Esophagus muscularis mucosa (tissue), 4 donors: ENCODE measurements around the gene TLK2. TPM values are rescaled to one million over a fixed set of nuclear protein-coding genes. Genes with fewer than 3 reads are reported as not detected.

Experiments used
- DNase-seq: peaks from one replicate; pipeline ENCODE4 v3.0.0-alpha.2; 2017; ENCODE audit errors: extremely low spot score
- H3K27ac ChIP-seq, 4 donors: fragments of 200-600 bp; sonication (generic); replicated peaks in 1 of 4; 1 replicate in 3 of 4; 2 replicates in 1 of 4; pipeline ENCODE4 v1.5.1; 2016 to 2019; ENCODE audit warnings: mild to moderate bottlenecking in 1 of 4
- H3K27me3 ChIP-seq, 4 donors: fragments of 200-600 bp; sonication (generic); one replicate each; pipeline versions ENCODE4 v1.5.1 to v1.6.0; 2016 to 2019
- H3K36me3 ChIP-seq, 4 donors: fragments of 200-600 bp; sonication (generic); one replicate each; pipeline ENCODE4 v1.5.1; 2016 to 2019
- H3K4me1 ChIP-seq, 4 donors: fragments of 200-600 bp; sonication (generic); one replicate each; pipeline ENCODE4 v1.5.1; 2016 to 2019
- H3K4me3 ChIP-seq, 4 donors: fragments of 200-600 bp; sonication (generic); 1 replicate in 2 of 4; 2 replicates in 2 of 4; pipeline ENCODE4 v1.5.1; 2016 to 2019; ENCODE audit warnings: mild to moderate bottlenecking in 4 of 4, moderate library complexity in 1 of 4
- H3K9me3 ChIP-seq, 4 donors: fragments of 200-600 bp; sonication (generic); 1 replicate in 3 of 4; 2 replicates in 1 of 4; pipeline ENCODE4 v1.5.1; 2016 to 2019
- EP300 ChIP-seq: sonication (generic); formaldehyde crosslinking; IDR thresholded peaks from one replicate; pipeline ENCODE4 v1.6.1; 2017; ENCODE audit warnings: antibody characterized with exemption
- POLR2A ChIP-seq: fragments of 450-650 bp; IDR thresholded peaks from one replicate; pipeline ENCODE4 v1.6.1; 2017; ENCODE audit warnings: antibody characterized with exemption, moderate library complexity, mild to moderate bottlenecking, low read depth
- POLR2AphosphoS5 ChIP-seq, 2 donors: sonication (generic); formaldehyde crosslinking; IDR thresholded peaks; one replicate each; pipeline ENCODE4 v1.6.1; 2017; ENCODE audit warnings: antibody characterized with exemption in 2 of 2
- WGBS: methylation state at CpG from one replicate; pipeline ENCODE4 v1.1.5; 2018; 5-methylcytosine and 5-hydroxymethylcytosine counted together
- intact Hi-C: fragments of 100-400 bp; cut with DNase I; formaldehyde crosslinking; loops from one replicate; pipeline ENCODE4 v1.15.1; 2023
- total RNA-seq, 4 donors: library from RNA; depleted of rRNA; stranded (reverse); fragments of >200 nt; gene quantifications; one replicate each; pipeline versions ENCODE4 v1.1.0 to v1.2.1, GENCODE V29; 2016
- TF ChIP-seq, protein P1 (sequence below), 3 experiments: fragments of 200-600 bp in 2 of 3; fragments of 450-650 bp in 1 of 3; sonication (generic) in 2 of 3; IDR thresholded peaks; one replicate each; pipeline ENCODE4 v1.5.1; 2017 to 2019; ENCODE audit warnings: antibody characterized with exemption in 3 of 3, mild to moderate bottlenecking in 2 of 3, moderate library complexity in 1 of 3

Gene TLK2
- total RNA-seq, 4 donors from 2014 or later, result 35.3 to 43.2 (median 38.3) TPM

DNA sequence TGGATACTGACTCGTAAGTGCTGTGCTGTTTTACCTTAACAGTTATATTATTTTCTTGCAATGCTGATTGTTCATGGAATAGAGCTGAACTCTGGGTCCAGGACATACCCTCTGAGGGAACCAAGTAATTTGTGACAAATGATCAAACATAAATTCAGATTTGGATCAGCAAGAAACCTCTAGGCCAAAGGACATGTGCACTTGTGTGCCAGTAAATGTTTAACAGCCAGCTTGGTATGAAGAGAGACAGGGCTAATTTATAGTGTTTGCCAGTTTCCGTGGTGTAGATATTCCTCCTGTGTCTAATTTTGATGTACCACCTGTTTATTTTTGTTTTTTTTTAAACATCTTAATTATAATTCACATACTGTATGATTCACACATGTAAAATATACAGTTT, 118.0 kb downstream of the TLK2 start:
- Histone ChIP-seq H3K27ac (no peak overlapping the region), H3K36me3 (peaks cover 29 to 84% (median 73%) of the 10 kb centered on the region in 4 donors), H3K4me1 (no peaks in the 10 kb centered on the region), H3K4me3 (no peak overlapping the region), H3K9me3 (no peaks in the 10 kb centered on the region), H3K27me3 (no peaks in the 10 kb centered on the region)
- TF ChIP-seq EP300 (no peak), POLR2A (no peak), POLR2AphosphoS5 (IDR thresholded peaks at IDR 0.05) (no peak)
- TF ChIP-seq, protein P1, sequence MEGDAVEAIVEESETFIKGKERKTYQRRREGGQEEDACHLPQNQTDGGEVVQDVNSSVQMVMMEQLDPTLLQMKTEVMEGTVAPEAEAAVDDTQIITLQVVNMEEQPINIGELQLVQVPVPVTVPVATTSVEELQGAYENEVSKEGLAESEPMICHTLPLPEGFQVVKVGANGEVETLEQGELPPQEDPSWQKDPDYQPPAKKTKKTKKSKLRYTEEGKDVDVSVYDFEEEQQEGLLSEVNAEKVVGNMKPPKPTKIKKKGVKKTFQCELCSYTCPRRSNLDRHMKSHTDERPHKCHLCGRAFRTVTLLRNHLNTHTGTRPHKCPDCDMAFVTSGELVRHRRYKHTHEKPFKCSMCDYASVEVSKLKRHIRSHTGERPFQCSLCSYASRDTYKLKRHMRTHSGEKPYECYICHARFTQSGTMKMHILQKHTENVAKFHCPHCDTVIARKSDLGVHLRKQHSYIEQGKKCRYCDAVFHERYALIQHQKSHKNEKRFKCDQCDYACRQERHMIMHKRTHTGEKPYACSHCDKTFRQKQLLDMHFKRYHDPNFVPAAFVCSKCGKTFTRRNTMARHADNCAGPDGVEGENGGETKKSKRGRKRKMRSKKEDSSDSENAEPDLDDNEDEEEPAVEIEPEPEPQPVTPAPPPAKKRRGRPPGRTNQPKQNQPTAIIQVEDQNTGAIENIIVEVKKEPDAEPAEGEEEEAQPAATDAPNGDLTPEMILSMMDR (IDR thresholded peaks at IDR 0.05), result no peak
- intact Hi-C loops, result no loop called here
- 95% methylated on average over 2 of the region's 2 CpGs for WGBS
- DNase-seq, result no peak

DNA sequence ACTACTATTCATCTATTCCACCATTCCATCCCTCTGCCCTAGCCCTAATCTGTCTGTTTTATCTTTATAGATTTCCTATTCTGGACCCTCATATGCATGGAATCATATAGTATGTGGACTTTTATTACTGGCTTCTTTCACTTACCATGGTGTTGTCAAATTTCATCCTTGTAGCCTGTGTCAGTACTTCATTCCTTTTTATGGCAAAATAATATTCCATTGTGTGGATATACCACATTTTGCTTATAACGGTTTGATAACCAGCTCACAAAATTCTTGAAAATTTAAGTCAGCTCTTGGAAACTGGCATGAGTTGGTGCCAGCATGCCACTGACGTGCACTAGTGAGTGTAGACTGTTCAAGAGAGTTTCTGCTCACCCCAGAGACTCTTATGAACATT, 118.5 kb downstream of the TLK2 start:
- Histone ChIP-seq H3K27ac (no peak overlapping the region), H3K9me3 (no peaks in the 10 kb centered on the region), H3K36me3 (peaks cover 34 to 84% (median 75%) of the 10 kb centered on the region in 4 donors), H3K27me3 (no peaks in the 10 kb centered on the region), H3K4me1 (no peaks in the 10 kb centered on the region), H3K4me3 (no peak overlapping the region)
- TF ChIP-seq POLR2A (no peak), EP300 (no peak), POLR2AphosphoS5 (IDR thresholded peaks at IDR 0.05) (no peak)
- TF ChIP-seq, protein P1 (IDR thresholded peaks at IDR 0.05), result no peak
- WGBS, result 98% methylated on average over 2 of the region's 2 CpGs
- intact Hi-C loops, result no loop called here
- no peak for DNase-seq

DNA sequence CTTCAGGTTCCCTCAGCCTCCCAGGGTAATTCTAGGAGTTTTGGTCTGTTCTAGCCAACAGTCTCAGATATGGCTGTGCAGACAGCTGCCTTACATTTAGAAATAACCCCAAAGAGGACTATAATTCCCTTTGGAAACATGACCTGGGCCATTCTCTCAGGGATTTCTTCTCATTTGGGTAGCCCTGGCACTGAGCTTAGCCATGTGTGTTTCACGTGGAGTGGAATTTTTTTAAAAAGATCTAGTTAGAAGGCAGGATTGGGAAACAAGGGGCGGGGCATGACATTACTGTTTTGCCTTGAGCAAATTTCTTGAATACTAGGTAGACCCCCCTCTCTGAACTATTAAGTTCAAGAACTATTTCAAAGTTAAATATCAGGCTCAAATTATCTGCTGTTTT, 119.3 kb downstream of the TLK2 start:
- no peak for TF ChIP-seq EP300
- no peak for TF ChIP-seq POLR2AphosphoS5 (IDR thresholded peaks at IDR 0.05)
- TF ChIP-seq POLR2A, result no peak
- TF ChIP-seq, protein P1 (IDR thresholded peaks at IDR 0.05), result no peak
- WGBS, result 86% methylated on average over 2 of the region's 2 CpGs
- no peak for DNase-seq
- H3K4me3 ChIP-seq, result no peak overlapping the region
- H3K27me3 ChIP-seq, result no peaks in the 10 kb centered on the region
- no peak overlapping the region for H3K27ac ChIP-seq
- H3K4me1 ChIP-seq, result no peaks in the 10 kb centered on the region
- no peaks in the 10 kb centered on the region for H3K9me3 ChIP-seq
- peaks cover 37 to 84% (median 76%) of the 10 kb centered on the region in 4 donors for H3K36me3 ChIP-seq
- intact Hi-C loops, result no loop called here

DNA sequence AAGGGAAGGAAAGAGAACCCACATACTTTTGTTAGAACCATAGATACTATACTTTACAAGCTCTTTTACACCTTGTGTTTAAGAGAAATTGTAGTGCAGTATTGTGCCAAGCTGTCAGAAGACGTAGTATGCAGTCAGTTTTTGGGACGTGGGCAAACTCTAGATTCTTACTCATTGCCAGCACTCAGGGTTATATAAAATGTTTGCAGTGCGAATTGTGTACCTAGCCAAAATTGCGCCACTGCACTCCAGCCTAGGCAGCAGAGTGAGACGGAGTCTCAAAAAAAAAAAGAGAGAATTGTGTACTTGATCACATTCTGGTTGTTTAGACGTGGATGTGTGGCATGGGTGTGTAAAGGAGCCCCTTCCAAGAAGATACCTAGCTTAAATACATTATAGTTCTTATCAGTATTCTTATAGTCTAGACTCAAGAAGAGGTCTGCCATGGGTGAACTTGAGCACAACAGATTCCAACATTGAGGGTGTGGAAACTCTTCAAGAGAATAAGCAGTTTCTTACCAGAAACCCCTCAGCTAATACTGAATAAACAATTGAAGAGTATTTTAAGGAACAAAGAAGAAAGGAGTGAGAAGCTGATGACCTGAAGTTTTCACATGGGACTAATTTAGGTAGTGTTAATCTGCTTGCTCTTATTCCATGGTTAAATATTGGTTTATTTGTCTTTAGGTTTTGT, 121.5 kb downstream of the TLK2 start:
- Histone ChIP-seq H3K36me3 (peaks cover 39 to 96% (median 78%) of the 10 kb centered on the region in 4 donors), H3K27me3 (no peaks in the 10 kb centered on the region), H3K9me3 (no peaks in the 10 kb centered on the region), H3K4me1 (no peaks in the 10 kb centered on the region), H3K4me3 (no peak overlapping the region), H3K27ac (no peak overlapping the region)
- WGBS, result 95% methylated on average over 6 of the region's 6 CpGs
- intact Hi-C loops, result no loop called here
- TF ChIP-seq POLR2A (no peak), EP300 (no peak), POLR2AphosphoS5 (IDR thresholded peaks at IDR 0.05) (no peak)
- TF ChIP-seq, protein P1 (IDR thresholded peaks at IDR 0.05), result no peak
- no peak for DNase-seq

DNA sequence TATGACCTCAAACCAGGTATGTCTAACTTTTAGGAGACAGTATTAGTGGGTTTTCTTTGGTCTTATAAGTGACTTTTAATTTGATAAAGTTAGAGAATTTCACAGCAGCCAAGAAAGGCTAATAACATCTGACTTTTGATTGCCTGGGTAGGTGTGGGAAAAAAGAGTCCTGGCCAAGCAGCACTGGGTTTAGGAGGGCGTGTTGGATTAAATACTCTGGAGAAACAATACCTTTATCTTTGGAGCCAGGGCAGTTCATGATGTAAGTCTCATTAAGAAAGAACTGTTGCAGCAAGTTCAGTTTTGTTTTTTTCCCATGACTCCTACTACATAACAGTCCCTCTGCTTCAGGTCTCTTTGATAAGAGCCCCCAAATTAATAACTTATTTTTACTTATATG, 122.2 kb downstream of the TLK2 start:
- Histone ChIP-seq H3K4me1 (no peaks in the 10 kb centered on the region), H3K4me3 (no peak overlapping the region), H3K36me3 (peaks cover 40 to 96% (median 78%) of the 10 kb centered on the region in 4 donors), H3K9me3 (no peaks in the 10 kb centered on the region), H3K27ac (no peak overlapping the region), H3K27me3 (no peaks in the 10 kb centered on the region)
- no peak for TF ChIP-seq EP300
- TF ChIP-seq POLR2A, result no peak
- TF ChIP-seq POLR2AphosphoS5 (IDR thresholded peaks at IDR 0.05), result no peak
- TF ChIP-seq, protein P1 (IDR thresholded peaks at IDR 0.05), result no peak
- DNase-seq, result no peak
- 67% methylated on average over 1 of the region's 1 CpG for WGBS
- intact Hi-C loops, result no loop called here
